ENCODE measurements around the gene PGBD5.

DNA sequence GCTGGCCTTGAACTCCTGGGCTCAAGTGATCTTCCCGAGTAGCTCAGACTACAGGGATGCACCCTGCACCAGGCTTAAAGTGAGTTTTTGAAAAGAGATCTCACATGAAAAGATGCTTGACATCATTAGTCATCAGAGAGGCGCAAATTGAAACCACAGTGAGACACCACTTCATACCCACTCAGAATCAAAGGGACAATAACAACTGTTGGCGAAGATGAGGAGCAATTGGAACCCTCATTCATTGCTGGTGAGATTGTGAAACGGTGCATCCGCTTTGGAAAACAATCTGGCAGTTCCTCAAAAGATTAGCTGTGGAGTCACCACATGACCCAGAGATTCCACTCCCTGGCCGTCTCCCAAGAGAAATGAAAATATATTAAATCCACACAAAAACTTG lies 122.3 kb downstream of the PGBD5 start:
- no peak for TF ChIP-seq FOXP2 (optimal IDR thresholded peaks at IDR 0.05; ENCODE audit: control extremely low read depth, extremely low read length, insufficient read depth)
- TF ChIP-seq EZH2 (IDR thresholded peaks at IDR 0.05) = no peak
